Tibial nerve (tissue), 4 donors: ENCODE results near the gene LIMK1. TPM values are rescaled to one million over a fixed set of nuclear protein-coding genes. Genes with fewer than 3 reads are reported as not detected.
"Not testable (repeated sequence)": the region's sequence is repeated elsewhere in the genome, so short reads cannot be mapped to it uniquely, and the experiment has no call there.

Experiments used
- DNase-seq, 2 donors: peaks; one replicate each; pipeline ENCODE4 v3.0.0-alpha.2; 2019; ENCODE audit warnings: low spot score in 2 of 2
- H3K27ac ChIP-seq, 4 donors: fragments of 200-600 bp; sonication (generic) in 3 of 4; one replicate each; pipeline ENCODE4 v1.5.1; 2017 to 2019; ENCODE audit warnings: mild to moderate bottlenecking in 1 of 4
- H3K27me3 ChIP-seq, 2 donors: fragments of 200-600 bp; sonication (generic) in 1 of 2; one replicate each; pipeline versions ENCODE4 v1.5.1 to v1.6.0; 2017 to 2019
- H3K36me3 ChIP-seq, 3 donors: fragments of 200-600 bp; sonication (generic); one replicate each; pipeline ENCODE4 v1.5.1; 2018 to 2019
- H3K4me1 ChIP-seq, 4 donors: fragments of 200-600 bp; sonication (generic) in 3 of 4; one replicate each; pipeline ENCODE4 v1.5.1; 2017 to 2019
- H3K4me3 ChIP-seq, 4 donors: fragments of 200-600 bp; sonication (generic) in 3 of 4; one replicate each; pipeline ENCODE4 v1.5.1; 2017 to 2019; ENCODE audit warnings: mild to moderate bottlenecking in 1 of 4, moderate library complexity in 1 of 4
- H3K9me3 ChIP-seq, 4 donors: fragments of 200-600 bp; sonication (generic) in 3 of 4; one replicate each; pipeline ENCODE4 v1.5.1; 2017 to 2019
- EP300 ChIP-seq, 2 donors: sonication (generic); formaldehyde crosslinking; IDR thresholded peaks; one replicate each; pipeline ENCODE4 v1.6.1; 2017; ENCODE audit warnings: antibody characterized with exemption in 2 of 2, mild to moderate bottlenecking in 1 of 2
- POLR2A ChIP-seq, 2 donors: fragments of 450-650 bp; IDR thresholded peaks; one replicate each; pipeline ENCODE4 v1.6.1; 2017; ENCODE audit warnings: antibody characterized with exemption in 2 of 2, mild to moderate bottlenecking in 2 of 2, moderate library complexity in 2 of 2
- WGBS, 2 donors: methylation state at CpG; one replicate each; pipeline ENCODE4 v1.1.5; 2018; 5-methylcytosine and 5-hydroxymethylcytosine counted together
- total RNA-seq, 4 donors: library from RNA; depleted of rRNA; stranded (reverse); fragments of >200 nt; gene quantifications; one replicate each; pipeline ENCODE4 v1.1.0, GENCODE V29; 2016
- TF ChIP-seq, protein P1 (sequence below), 5 experiments: fragments of 200-600 bp in 3 of 5; fragments of 450-650 bp in 2 of 5; sonication (generic) in 3 of 5; IDR thresholded peaks; one replicate each; pipeline ENCODE4 v1.5.1; 2016 to 2019; ENCODE audit warnings: antibody characterized with exemption in 5 of 5, mild to moderate bottlenecking in 3 of 5, moderate library complexity in 2 of 5

Gene LIMK1
- total RNA-seq, 4 donors from 2014 or later, result 14.4 to 30.3 (median 17.0) TPM

DNA sequence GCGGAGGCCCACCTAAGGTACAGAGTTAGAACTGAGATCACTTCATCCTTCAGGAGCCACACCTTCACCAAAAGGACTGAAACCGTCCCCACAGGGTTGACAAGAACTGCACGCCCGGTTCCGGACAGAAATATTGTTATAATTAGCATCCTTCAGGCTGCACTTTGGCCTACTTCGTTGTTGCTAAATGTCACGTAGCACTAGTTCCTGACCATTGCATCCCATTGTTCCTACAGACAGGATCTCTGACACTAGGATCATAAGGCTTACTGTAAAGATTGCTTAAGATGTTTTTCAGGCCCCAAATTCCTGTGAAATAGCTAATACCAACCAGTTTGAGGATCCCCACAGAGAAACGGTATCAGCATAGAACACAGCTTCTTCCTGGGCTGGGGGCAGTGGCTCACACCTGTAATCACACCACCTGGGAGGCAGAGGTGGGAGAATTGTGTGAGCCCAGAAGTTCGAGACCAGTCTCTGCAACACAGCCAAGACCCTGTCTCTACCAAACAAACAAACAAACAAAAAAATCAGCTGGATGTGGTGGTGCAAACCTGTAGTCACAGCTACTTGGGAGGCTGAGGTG is 72.3 kb downstream of the LIMK1 start:
- 84 to 89% methylated on average over 9 of the region's 9 CpGs for WGBS, 2 donors
- Histone ChIP-seq H3K36me3 (no peaks in the 10 kb centered on the region), H3K27me3 (no peaks in the 10 kb centered on the region), H3K4me3 (no peak overlapping the region), H3K9me3 (no peaks in the 10 kb centered on the region), H3K4me1 (no peaks in the 10 kb centered on the region), H3K27ac (no peak overlapping the region)
- DNase-seq, result no peak
- no peak for TF ChIP-seq EP300 (IDR thresholded peaks at IDR 0.05)
- TF ChIP-seq POLR2A (IDR thresholded peaks at IDR 0.05), result no peak
- TF ChIP-seq, protein P1, sequence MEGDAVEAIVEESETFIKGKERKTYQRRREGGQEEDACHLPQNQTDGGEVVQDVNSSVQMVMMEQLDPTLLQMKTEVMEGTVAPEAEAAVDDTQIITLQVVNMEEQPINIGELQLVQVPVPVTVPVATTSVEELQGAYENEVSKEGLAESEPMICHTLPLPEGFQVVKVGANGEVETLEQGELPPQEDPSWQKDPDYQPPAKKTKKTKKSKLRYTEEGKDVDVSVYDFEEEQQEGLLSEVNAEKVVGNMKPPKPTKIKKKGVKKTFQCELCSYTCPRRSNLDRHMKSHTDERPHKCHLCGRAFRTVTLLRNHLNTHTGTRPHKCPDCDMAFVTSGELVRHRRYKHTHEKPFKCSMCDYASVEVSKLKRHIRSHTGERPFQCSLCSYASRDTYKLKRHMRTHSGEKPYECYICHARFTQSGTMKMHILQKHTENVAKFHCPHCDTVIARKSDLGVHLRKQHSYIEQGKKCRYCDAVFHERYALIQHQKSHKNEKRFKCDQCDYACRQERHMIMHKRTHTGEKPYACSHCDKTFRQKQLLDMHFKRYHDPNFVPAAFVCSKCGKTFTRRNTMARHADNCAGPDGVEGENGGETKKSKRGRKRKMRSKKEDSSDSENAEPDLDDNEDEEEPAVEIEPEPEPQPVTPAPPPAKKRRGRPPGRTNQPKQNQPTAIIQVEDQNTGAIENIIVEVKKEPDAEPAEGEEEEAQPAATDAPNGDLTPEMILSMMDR (IDR thresholded peaks at IDR 0.05), result no peak

DNA sequence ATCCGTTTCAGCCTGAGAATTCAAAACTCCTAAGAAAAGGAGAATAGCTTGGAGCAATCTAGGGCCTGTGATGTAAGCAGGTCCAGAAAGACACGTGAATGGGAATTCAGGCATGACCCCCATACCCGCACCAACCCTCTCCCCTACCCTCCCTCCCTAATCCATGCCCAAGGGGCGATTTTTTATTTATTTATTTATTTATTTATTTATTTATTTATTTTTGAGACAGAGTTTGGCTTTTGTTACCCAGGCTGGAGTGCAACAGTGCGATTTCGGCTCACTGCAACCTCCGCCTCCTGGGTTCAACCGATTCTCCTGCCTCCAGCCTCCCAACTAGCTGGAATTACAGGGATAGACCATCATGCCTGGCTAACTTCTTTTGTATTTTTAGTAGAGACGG is 74.0 kb downstream of the LIMK1 start:
- no peak for DNase-seq
- no peaks in the 10 kb centered on the region for H3K9me3 ChIP-seq
- no peak overlapping the region for H3K27ac ChIP-seq
- H3K4me1 ChIP-seq, result no peaks in the 10 kb centered on the region
- no peaks in the 10 kb centered on the region for H3K36me3 ChIP-seq
- 91 to 94% methylated on average over 9 of the region's 9 CpGs for WGBS, 2 donors
- H3K4me3 ChIP-seq, result no peak overlapping the region
- no peaks in the 10 kb centered on the region for H3K27me3 ChIP-seq
- no peak for TF ChIP-seq EP300 (IDR thresholded peaks at IDR 0.05)
- TF ChIP-seq, protein P1 (IDR thresholded peaks at IDR 0.05), result no peak

DNA sequence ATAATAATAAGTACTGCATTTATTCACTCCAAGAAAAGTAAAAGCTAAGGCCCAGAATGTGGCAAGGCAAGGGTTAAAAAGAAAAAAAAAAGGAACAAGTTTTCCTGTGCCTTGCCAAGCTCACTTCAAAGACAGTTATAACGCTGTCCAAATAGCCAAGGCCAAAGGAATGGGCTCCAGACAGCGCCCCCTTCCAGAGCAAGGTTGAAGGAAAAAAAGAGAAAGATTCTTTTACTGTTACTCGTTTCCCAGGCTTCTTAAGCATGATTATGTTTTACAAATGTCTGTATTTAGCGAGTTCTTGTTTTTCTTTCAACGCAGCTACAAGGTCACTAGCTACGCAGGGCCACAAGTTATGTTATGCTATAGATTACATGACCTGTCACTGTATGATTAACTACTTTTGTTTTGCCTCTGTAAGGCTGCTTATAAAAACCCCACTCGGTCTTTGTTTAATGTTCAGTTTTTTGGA is 81.4 kb downstream of the LIMK1 start:
- Histone ChIP-seq H3K4me1 (no peaks in the 10 kb centered on the region), H3K27me3 (no peaks in the 10 kb centered on the region), H3K36me3 (no peaks in the 10 kb centered on the region), H3K27ac (no peak overlapping the region), H3K9me3 (no peaks in the 10 kb centered on the region), H3K4me3 (no peak overlapping the region)
- TF ChIP-seq POLR2A (IDR thresholded peaks at IDR 0.05) (no peak), EP300 (IDR thresholded peaks at IDR 0.05) (no peak)
- TF ChIP-seq, protein P1 (IDR thresholded peaks at IDR 0.05), result peak in 2 of 5 experiments; percentile 13 to 18
- no peak for DNase-seq
- 28 to 29% methylated on average over 7 of the region's 7 CpGs for WGBS, 2 donors

DNA sequence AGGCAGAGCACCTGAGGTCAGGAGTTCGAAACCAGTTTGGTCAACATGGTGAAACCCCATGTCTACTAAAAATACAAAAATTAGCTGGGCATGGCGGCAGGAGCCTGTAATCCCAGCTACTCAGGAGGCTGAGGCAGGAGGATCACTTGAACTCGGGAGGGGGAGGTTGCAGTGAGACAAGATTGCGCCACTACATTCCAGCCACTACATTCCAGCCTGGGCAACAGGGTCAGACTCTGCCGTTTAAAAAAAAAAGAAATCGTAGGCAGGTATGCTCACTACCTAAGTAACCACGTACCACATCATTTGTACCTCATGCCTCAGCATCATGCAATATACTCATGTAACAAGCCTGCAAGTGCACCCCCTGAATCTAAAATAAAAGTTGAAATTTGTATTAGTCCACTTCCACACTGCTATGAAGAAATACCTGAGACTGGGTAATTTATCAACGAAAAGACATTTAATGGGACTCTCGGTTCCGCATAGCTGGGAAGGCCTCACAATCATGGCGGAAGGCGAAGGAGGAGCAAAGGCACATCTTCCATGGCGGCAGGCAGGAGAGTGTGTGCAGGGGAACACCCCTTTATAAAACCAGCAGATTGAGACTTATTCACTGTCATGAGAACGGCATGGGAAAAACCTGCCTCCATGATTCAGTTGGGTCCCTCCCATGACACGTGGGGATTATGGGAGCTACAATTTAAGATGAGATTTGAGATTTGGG is 82.4 kb downstream of the LIMK1 start:
- Histone ChIP-seq H3K27ac (no peak overlapping the region), H3K9me3 (no peaks in the 10 kb centered on the region), H3K4me3 (no peak overlapping the region), H3K36me3 (no peaks in the 10 kb centered on the region), H3K4me1 (no peaks in the 10 kb centered on the region), H3K27me3 (no peaks in the 10 kb centered on the region)
- no peak for DNase-seq
- TF ChIP-seq EP300 (IDR thresholded peaks at IDR 0.05) (no peak), POLR2A (IDR thresholded peaks at IDR 0.05) (no peak)
- TF ChIP-seq, protein P1 (IDR thresholded peaks at IDR 0.05), result no peak
- 92 to 93% methylated on average over 15 of the region's 15 CpGs for WGBS, 2 donors

DNA sequence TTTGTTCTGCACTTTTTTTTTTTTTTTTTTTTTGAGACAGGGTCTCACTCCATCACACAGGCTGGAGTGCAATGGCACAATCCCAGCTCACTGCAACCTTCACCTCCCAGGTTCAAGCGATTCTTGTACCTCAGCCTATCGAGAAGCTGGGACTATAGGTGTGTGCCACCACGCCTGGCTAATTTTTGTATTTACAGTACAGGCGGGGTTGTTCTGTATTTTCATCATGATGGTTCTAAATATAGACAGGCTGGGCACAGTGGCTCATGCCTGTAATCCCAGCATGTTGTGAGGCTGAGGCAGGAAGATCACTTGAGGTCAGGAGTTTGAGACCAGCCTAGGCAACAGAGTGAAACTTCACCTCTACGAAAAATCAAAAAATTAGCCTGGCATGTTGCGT is 83.7 kb downstream of the LIMK1 start:
- WGBS, 2 donors, result 92 to 94% methylated on average over 6 of the region's 6 CpGs
- H3K4me1 ChIP-seq, DNase-seq, H3K27ac ChIP-seq, H3K9me3 ChIP-seq, H3K4me3 ChIP-seq, H3K27me3 ChIP-seq, H3K36me3 ChIP-seq: not testable (repeated sequence)

Other genes starting within 250 kb of the LIMK1 start
- gene METTL27, start 241.3 kb upstream of the LIMK1 start, total RNA-seq, result 1 to 10 TPM in 3 of 4 donors, not detected in 1; 3.6 to 9.2 (median 9.0) TPM
- not detected for gene TMEM270, start 222.6 kb upstream of the LIMK1 start, total RNA-seq
- gene ELN, start 55.6 kb upstream of the LIMK1 start, total RNA-seq, result 100 to 1,000 TPM in 2 of 4 donors, 10 to 100 TPM in 2; 46.5 to 152 (median 108) TPM
- gene EIF4H, start 90.6 kb downstream of the LIMK1 start, total RNA-seq, result 100 to 1,000 TPM; 184 to 211 (median 192) TPM
- 10 to 100 TPM in 2 of 4 donors, 1 to 10 TPM in 2; 5.1 to 15.3 (median 8.9) TPM for gene LAT2, start 126.2 kb downstream of the LIMK1 start, total RNA-seq
- 10 to 100 TPM in 3 of 4 donors, 1 to 10 TPM in 1; 8.4 to 25.1 (median 14.1) TPM for gene RFC2, start 170.6 kb downstream of the LIMK1 start, total RNA-seq
- 10 to 100 TPM; 42.0 to 48.3 (median 46.3) TPM for gene CLIP2, start 205.6 kb downstream of the LIMK1 start, total RNA-seq